Caco-2 (cell line): ENCODE data around the gene MAMDC2. TPM values are rescaled to one million over a fixed set of nuclear protein-coding genes. Genes with fewer than 3 reads are reported as not detected.

Experiments used
- BruUV-seq: library from RNA; stranded (reverse); fragments of 400-500 nt; replicated peaks from 2 replicates; lab custom pipeline; 2021; lab: Mats Ljungman, UMichigan
- CTCF ChIA-PET: fragments of 300-600 bp; sonication (Branson Sonifier 250); formaldehyde crosslinking; loops from one replicate; lab custom pipeline; 2022; ENCODE audit warnings: antibody characterized with exemption; lab: Charles Lee
- POLR2A ChIA-PET: fragments of 300-600 bp; sonication (Branson Sonifier 250); formaldehyde crosslinking; loops from one replicate; lab custom pipeline; 2022; ENCODE audit warnings: antibody characterized with exemption; lab: Charles Lee
- DNase-seq, 2 experiments: peaks; one replicate each; pipeline versions ENCODE4 v3.0.0 to v3.0.0-alpha.2; 2020 to 2022
- H3K27me3 ChIP-seq: replicated peaks from 2 replicates; pipeline ENCODE4 v1.6.0; 2011; ENCODE audit warnings: low read length; ENCODE audit not compliant: control insufficient read depth, insufficient read depth
- H3K36me3 ChIP-seq: 2 replicates; pipeline ENCODE4 v1.5.1; 2011; ENCODE audit warnings: low read length; ENCODE audit not compliant: control insufficient read depth, insufficient read depth
- H3K4me1 ChIP-seq: fragments of 250-450 bp; sonication (Bioruptor Pico); 2 replicates; pipeline ENCODE4 v1.5.1; 2020; ENCODE audit warnings: mild to moderate bottlenecking
- H3K4me3 ChIP-seq: 2 replicates; pipeline ENCODE4 v1.5.1; 2011; ENCODE audit warnings: low read depth, mild to moderate bottlenecking, control low read depth, low read length
- H3K9me3 ChIP-seq: fragments of 250-450 bp; sonication (Bioruptor Pico); 2 replicates; pipeline ENCODE4 v1.5.1; 2020; ENCODE audit warnings: mild to moderate bottlenecking, moderate library complexity
- H3K27ac Mint-ChIP-seq: one replicate; pipeline ENCODE4 v1.8.0; 2022; ENCODE audit warnings: mixed read lengths; ENCODE audit not compliant: unreplicated experiment
- H3K27me3 Mint-ChIP-seq: one replicate; pipeline ENCODE4 v1.8.0; 2022; ENCODE audit warnings: mixed read lengths; ENCODE audit not compliant: insufficient read depth, unreplicated experiment
- H3K36me3 Mint-ChIP-seq: one replicate; pipeline ENCODE4 v1.8.0; 2022; ENCODE audit warnings: mild to moderate bottlenecking, mixed read lengths; ENCODE audit not compliant: insufficient read depth, unreplicated experiment
- H3K4me1 Mint-ChIP-seq: one replicate; pipeline ENCODE4 v1.8.0; 2022; ENCODE audit warnings: low read depth, mixed read lengths; ENCODE audit not compliant: unreplicated experiment
- H3K4me3 Mint-ChIP-seq: one replicate; pipeline ENCODE4 v1.8.0; 2022; ENCODE audit warnings: mild to moderate bottlenecking, moderate library complexity, mixed read lengths; ENCODE audit not compliant: unreplicated experiment
- H3K9me3 Mint-ChIP-seq: one replicate; pipeline ENCODE4 v1.8.0; 2022; ENCODE audit warnings: mixed read lengths; ENCODE audit not compliant: unreplicated experiment
- CTCF ChIP-seq, 2 experiments: fragments of 200-600 bp in 1 of 2; IDR thresholded peaks; 1 replicate in 1 of 2; 2 replicates in 1 of 2; pipeline versions ENCODE4 v1.5.1 to v1.8.0; 2011 to 2022; ENCODE audit warnings: antibody characterized with exemption in 1 of 2, control low read depth in 1 of 2, inconsistent platforms in 1 of 2, low read depth in 1 of 2, low read length in 1 of 2, mild to moderate bottlenecking in 1 of 2, moderate library complexity in 1 of 2; ENCODE audit not compliant: insufficient read depth in 1 of 2, severe bottlenecking in 1 of 2, unreplicated experiment in 1 of 2
- intact Hi-C: fragments of 100-400 bp; cut with micrococcal nuclease; formaldehyde crosslinking; loops from one replicate; pipeline ENCODE4 v1.10.0; 2022; ENCODE audit not compliant: unreplicated experiment
- total RNA-seq: library from RNA; stranded (reverse); gene quantifications from 2 replicates; pipeline ENCODE4 v1.2.3, GENCODE V29; 2022

The MAMDC2 gene
- total RNA-seq, 1 experiment from 2014 or later: not detected

- no peak for DNase-seq
- ChIA-PET POLR2A (no interaction called here), CTCF (no interaction called here)
- no peaks in the 10 kb centered on the region for H3K9me3 Mint-ChIP-seq
- no TSS peak for BruUV-seq
- no peaks in the 10 kb centered on the region for H3K27me3 Mint-ChIP-seq
- H3K36me3 Mint-ChIP-seq: no peaks in the 10 kb centered on the region
- no peak overlapping the region for H3K4me3 Mint-ChIP-seq
- Histone ChIP-seq H3K36me3 (no peaks in the 10 kb centered on the region), H3K9me3 (no peaks in the 10 kb centered on the region), H3K27me3 (no peaks in the 10 kb centered on the region), H3K4me1 (no peaks in the 10 kb centered on the region), H3K4me3 (no peak overlapping the region)
- no peak overlapping the region for H3K27ac Mint-ChIP-seq
- H3K4me1 Mint-ChIP-seq: no peaks in the 10 kb centered on the region
- intact Hi-C loops: no loop called here
- no peak for TF ChIP-seq CTCF (IDR thresholded peaks at IDR 0.05; ENCODE audit: insufficient read depth in 1 of 2, low read depth in 1 of 2, low read length in 1 of 2, severe bottlenecking in 1 of 2, unreplicated experiment in 1 of 2)
These were observed 82.1 kb downstream of the MAMDC2 start for GRCh38 chr9:70125621-70126263.

GRCh38 chr9:70127036-70127435 is 83.4 kb downstream of the MAMDC2 start:
- Mint-ChIP-seq H3K9me3 (no peaks in the 10 kb centered on the region), H3K27ac (no peak overlapping the region), H3K36me3 (no peaks in the 10 kb centered on the region), H3K4me3 (no peak overlapping the region), H3K4me1 (no peaks in the 10 kb centered on the region), H3K27me3 (no peaks in the 10 kb centered on the region)
- Histone ChIP-seq H3K36me3 (no peaks in the 10 kb centered on the region), H3K4me1 (no peaks in the 10 kb centered on the region), H3K27me3 (no peaks in the 10 kb centered on the region), H3K9me3 (no peaks in the 10 kb centered on the region), H3K4me3 (no peak overlapping the region)
- intact Hi-C loops: no loop called here
- TF ChIP-seq CTCF (IDR thresholded peaks at IDR 0.05; ENCODE audit: insufficient read depth in 1 of 2, low read depth in 1 of 2, low read length in 1 of 2, severe bottlenecking in 1 of 2, unreplicated experiment in 1 of 2): no peak
- no TSS peak for BruUV-seq
- no peak for DNase-seq
- ChIA-PET CTCF (no interaction called here), POLR2A (no interaction called here)

GRCh38 chr9:70127540-70128416 is 84.1 kb downstream of the MAMDC2 start:
- Histone ChIP-seq H3K36me3 (no peaks in the 10 kb centered on the region), H3K27me3 (no peaks in the 10 kb centered on the region), H3K9me3 (no peaks in the 10 kb centered on the region), H3K4me3 (no peak overlapping the region), H3K4me1 (no peaks in the 10 kb centered on the region)
- no peaks in the 10 kb centered on the region for H3K36me3 Mint-ChIP-seq
- H3K9me3 Mint-ChIP-seq: no peaks in the 10 kb centered on the region
- H3K27me3 Mint-ChIP-seq: no peaks in the 10 kb centered on the region
- H3K4me3 Mint-ChIP-seq: no peak overlapping the region
- intact Hi-C loops: no loop called here
- no TSS peak for BruUV-seq
- H3K4me1 Mint-ChIP-seq: no peaks in the 10 kb centered on the region
- DNase-seq: no peak
- TF ChIP-seq CTCF (IDR thresholded peaks at IDR 0.05; ENCODE audit: insufficient read depth in 1 of 2, low read depth in 1 of 2, low read length in 1 of 2, severe bottlenecking in 1 of 2, unreplicated experiment in 1 of 2): no peak
- ChIA-PET POLR2A (no interaction called here), CTCF (no interaction called here)
- no peak overlapping the region for H3K27ac Mint-ChIP-seq
